Measurements from ENCODE around the gene HSP90AB1.

HSP90AB1 gene

DNA sequence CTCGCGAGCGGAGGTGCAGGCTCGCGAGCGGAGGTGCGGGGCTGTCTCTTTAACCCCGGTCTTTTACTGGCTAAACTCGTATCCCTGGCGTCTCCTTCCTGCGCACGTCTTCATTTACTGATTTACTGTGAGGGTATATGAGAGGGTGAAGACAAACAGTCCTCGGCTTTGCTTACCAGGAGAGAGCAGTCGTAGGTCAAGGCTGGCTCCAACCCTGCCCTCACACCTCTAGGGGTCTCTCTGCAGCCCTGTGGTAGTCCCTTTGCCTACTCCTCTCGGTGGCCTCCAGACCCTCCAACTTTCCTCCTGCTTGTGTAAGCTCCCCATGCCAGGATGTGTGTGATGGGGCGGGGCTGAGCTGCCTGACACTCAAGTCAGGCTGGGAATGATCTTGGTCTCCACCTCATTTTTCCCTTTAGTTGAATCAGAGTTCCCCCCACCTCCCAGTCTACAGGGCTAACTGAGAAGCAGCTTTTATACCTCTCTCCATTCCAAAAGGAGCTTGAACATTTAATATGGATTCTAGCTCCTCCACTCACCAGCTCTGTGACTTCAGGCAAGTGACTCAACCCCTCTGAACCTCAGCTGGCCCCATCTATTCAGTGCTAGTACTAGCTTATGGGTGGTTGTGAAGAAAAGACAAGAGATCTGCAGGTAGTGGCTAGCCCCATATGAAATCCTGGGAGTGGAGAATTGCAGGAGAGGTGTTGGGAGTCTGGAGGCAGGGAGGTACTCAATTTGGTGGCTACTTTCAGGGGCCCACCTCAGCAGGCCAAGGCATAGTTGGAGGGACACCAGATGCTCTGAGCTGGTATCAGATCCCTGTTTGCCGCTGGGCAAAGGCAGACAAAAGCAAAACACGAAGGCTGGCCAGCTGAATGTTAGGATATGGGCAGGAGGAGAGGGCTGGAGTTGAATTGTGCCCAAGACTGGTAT, 22.6 kb upstream of the HSP90AB1 start:
- TF ChIP-seq, protein P1, sequence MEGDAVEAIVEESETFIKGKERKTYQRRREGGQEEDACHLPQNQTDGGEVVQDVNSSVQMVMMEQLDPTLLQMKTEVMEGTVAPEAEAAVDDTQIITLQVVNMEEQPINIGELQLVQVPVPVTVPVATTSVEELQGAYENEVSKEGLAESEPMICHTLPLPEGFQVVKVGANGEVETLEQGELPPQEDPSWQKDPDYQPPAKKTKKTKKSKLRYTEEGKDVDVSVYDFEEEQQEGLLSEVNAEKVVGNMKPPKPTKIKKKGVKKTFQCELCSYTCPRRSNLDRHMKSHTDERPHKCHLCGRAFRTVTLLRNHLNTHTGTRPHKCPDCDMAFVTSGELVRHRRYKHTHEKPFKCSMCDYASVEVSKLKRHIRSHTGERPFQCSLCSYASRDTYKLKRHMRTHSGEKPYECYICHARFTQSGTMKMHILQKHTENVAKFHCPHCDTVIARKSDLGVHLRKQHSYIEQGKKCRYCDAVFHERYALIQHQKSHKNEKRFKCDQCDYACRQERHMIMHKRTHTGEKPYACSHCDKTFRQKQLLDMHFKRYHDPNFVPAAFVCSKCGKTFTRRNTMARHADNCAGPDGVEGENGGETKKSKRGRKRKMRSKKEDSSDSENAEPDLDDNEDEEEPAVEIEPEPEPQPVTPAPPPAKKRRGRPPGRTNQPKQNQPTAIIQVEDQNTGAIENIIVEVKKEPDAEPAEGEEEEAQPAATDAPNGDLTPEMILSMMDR (IDR thresholded peaks at IDR 0.05; ENCODE audit: low read depth, low read length, missing control alignments) = no peak
- peak overlapping the region; percentile 51 for H3K4me3 ChIP-seq (ENCODE audit: low read depth, low read length)
- H3K36me3 ChIP-seq (replicated peaks) = no peaks in the 10 kb centered on the region
- H3K27me3 ChIP-seq (replicated peaks) = no peaks in the 10 kb centered on the region
- no peak overlapping the region for H3K27ac ChIP-seq
- in situ Hi-C loops (cut with HindIII; ENCODE audit: low pct_ligation_motif_present, low sequenced_read_pairs) = no loop called here
- DNase-seq = no peak

DNA sequence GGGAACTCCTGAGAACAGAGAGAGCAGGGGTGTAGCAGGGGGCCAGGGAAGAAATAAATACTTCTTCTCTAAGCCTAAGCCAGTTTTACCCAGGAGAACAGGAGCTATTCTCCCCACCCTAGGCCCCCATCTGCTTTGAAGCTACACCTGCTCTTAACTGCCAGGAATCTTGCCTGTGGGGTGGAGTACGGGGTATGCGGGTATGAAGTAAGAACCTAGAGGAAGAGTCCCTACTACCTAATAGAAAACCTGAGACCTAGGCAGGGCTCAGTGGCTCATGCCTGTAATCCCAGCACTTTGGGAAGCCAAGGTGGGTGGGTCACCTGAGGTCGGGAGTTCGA, 22.0 kb upstream of the HSP90AB1 start:
- Histone ChIP-seq H3K4me3 (ENCODE audit: low read depth, low read length) (no peak overlapping the region), H3K27me3 (replicated peaks) (no peaks in the 10 kb centered on the region), H3K36me3 (replicated peaks) (no peaks in the 10 kb centered on the region), H3K27ac (no peak overlapping the region)
- TF ChIP-seq, protein P1 (IDR thresholded peaks at IDR 0.05; ENCODE audit: low read depth, low read length, missing control alignments) = no peak
- in situ Hi-C loops (cut with HindIII; ENCODE audit: low pct_ligation_motif_present, low sequenced_read_pairs) = no loop called here
- no peak for DNase-seq

DNA sequence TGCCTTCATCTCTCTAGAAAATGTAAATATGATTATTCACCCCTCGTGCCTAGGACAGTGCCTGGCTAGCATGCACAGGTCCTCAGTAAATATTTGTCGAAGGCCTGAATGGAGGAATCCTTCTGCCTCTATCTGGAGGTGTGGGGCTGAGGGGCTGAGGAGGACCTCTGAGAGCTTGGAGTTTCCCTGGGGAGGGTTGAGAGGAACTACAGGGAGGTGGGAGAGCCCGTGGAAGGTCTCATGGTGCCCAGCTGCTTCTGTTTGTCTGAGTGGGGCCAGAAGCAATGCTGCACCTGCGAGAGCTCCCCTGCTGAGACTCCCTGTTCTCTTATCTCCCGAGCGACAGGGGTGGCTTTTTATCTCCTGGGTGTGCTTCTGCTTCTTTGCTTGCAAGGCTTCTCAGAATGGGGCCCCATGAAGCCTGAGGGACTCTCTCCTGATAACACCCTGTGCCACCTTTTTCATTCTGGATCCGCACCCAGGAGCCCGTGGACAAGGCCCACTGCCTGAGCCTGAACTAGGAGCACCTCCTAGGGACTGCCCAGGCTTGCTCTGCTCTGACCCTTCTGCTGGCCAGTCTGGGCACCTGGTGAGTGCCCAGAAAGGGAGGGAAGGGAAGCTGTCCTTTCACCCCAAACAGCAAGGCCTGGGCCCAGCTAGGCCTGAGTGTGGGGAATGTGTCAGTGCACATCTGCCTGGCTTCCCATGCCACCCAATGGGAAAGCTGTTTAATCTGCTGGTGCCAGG, 21.1 kb upstream of the HSP90AB1 start:
- H3K4me3 ChIP-seq (ENCODE audit: low read depth, low read length) = no peak overlapping the region
- TF ChIP-seq, protein P1 (IDR thresholded peaks at IDR 0.05; ENCODE audit: low read depth, low read length, missing control alignments) = no peak
- H3K36me3 ChIP-seq (replicated peaks) = no peaks in the 10 kb centered on the region
- in situ Hi-C loops (cut with HindIII; ENCODE audit: low pct_ligation_motif_present, low sequenced_read_pairs) = no loop called here
- H3K27ac ChIP-seq = no peak overlapping the region
- DNase-seq = no peak
- no peaks in the 10 kb centered on the region for H3K27me3 ChIP-seq (replicated peaks)

DNA sequence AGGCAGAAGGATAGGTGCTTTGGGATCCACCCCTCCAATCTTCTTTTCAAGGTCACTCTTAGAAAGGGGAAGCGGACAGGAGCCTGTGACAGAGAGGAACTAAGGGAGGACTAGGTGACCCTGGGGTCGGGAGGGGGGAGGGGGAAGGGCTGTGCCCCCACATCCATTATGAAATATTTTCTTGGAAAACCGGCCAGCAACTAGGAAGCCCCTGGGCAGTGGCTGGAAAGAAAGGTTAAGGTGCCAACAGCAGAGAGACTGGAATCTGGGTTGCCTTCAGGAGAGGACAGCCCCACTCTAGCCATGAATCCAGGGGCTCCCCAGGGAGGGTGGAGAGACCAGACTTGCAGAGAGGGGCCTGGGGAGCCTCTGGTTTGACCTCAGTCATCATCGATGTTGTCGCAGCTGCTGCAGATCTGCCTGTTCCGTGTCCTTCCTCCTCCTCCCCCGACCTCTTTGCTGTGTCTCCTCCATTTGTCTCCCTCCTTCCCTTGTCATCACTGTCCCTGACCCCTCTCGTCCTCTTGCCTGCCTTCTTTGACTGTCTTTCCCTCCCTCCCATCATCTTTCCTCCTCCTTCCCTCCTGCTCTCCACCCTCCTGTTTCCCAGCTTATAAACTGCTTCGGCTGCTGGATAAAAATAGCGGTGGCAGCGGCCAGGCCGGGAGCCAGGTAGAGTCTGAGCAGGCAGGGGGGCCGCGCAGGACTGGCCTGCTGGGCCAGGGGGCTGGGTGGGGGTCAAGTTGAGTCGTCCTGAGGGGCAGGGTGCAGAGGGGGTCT, 20.3 kb upstream of the HSP90AB1 start:
- H3K4me3 ChIP-seq (ENCODE audit: low read depth, low read length) = no peak overlapping the region
- no peaks in the 10 kb centered on the region for H3K27me3 ChIP-seq (replicated peaks)
- no peak for DNase-seq
- H3K27ac ChIP-seq = no peak overlapping the region
- TF ChIP-seq, protein P1 (IDR thresholded peaks at IDR 0.05; ENCODE audit: low read depth, low read length, missing control alignments) = no peak
- no peaks in the 10 kb centered on the region for H3K36me3 ChIP-seq (replicated peaks)
- in situ Hi-C loops (cut with HindIII; ENCODE audit: low pct_ligation_motif_present, low sequenced_read_pairs) = no loop called here

DNA sequence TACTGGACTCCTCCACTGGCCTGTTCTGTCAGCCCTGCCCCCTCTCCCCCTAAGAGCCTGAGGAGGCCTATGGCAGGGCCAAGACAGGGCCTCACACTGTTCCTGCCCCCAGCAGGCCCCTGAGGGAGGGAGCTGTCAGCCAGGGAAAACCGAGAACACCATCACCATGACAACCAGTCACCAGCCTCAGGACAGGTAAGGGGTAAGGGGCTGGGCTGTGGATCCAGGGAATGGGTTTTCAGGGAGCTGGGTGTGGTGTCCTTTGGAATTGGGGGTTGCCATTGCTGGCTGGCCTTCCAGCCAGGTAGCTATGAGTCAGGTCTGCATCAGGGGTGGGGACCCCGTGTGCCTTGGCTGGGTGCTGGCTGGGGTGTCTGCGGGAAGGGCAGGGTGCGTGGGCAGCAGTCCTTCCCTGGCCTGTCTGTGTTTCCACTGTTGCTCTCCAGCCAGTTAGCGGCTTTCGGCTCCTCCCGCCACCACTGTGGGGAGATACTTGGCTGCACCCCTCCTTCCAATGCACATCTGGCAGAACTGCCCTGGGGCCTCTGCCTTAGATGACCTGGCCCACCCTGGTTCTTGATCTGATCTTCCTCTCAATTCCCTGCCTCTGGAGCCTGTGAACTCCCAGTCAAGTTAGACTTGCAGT, 19.6 kb upstream of the HSP90AB1 start:
- Histone ChIP-seq H3K27ac (no peak overlapping the region), H3K27me3 (replicated peaks) (no peaks in the 10 kb centered on the region), H3K4me3 (ENCODE audit: low read depth, low read length) (no peak overlapping the region), H3K36me3 (replicated peaks) (peaks cover 4% of the 10 kb centered on the region)
- DNase-seq = no peak
- in situ Hi-C loops (cut with HindIII; ENCODE audit: low pct_ligation_motif_present, low sequenced_read_pairs) = no loop called here
- TF ChIP-seq, protein P1 (IDR thresholded peaks at IDR 0.05; ENCODE audit: low read depth, low read length, missing control alignments) = no peak

Measured in brain microvascular endothelial cell (primary cell).